Panc1 (cell line): ENCODE data around the gene JPH3. TPM values are rescaled to one million over a fixed set of nuclear protein-coding genes. Genes with fewer than 3 reads are reported as not detected.

Experiments used
- ATAC-seq: fragments of 200-7000 bp; cut with Tn5 transposase; 2 replicates; pipeline ENCODE4 v1.9.1; 2020; ENCODE audit warnings: mild to moderate bottlenecking, moderate library complexity
- BruUV-seq: library from RNA; stranded (reverse); fragments of 400-500 nt; replicated peaks from 2 replicates; lab custom pipeline; 2021; lab: Mats Ljungman, UMichigan
- CTCF ChIA-PET: fragments of 300-600 bp; sonication (Branson Sonifier 250); formaldehyde crosslinking; loops from one replicate; lab custom pipeline; 2022; ENCODE audit warnings: antibody characterized with exemption; lab: Charles Lee
- POLR2A ChIA-PET: fragments of 300-600 bp; sonication (Branson Sonifier 250); formaldehyde crosslinking; loops from one replicate; lab custom pipeline; 2022; ENCODE audit warnings: antibody characterized with exemption; lab: Charles Lee
- DNase-seq: peaks from one replicate; pipeline ENCODE4 v3.0.0-alpha.2; 2010; ENCODE audit warnings: low read depth, low spot score
- H3K27ac ChIP-seq: 2 replicates; pipeline ENCODE4 v1.5.1; 2011; ENCODE audit warnings: mild to moderate bottlenecking, low read length, inconsistent platforms
- H3K27me3 ChIP-seq: fragments of 200-500 bp; sonication (Bioruptor generic); 2 replicates; pipeline ENCODE4 v1.6.0; 2014; ENCODE audit warnings: low read length, inconsistent platforms; ENCODE audit not compliant: control insufficient read depth, insufficient read depth
- H3K36me3 ChIP-seq: fragments of 200-500 bp; sonication (Bioruptor generic); 2 replicates; pipeline ENCODE4 v1.5.1; 2014; ENCODE audit warnings: inconsistent platforms, mild to moderate bottlenecking, low read length, moderate library complexity; ENCODE audit not compliant: control insufficient read depth, insufficient read depth
- H3K4me1 ChIP-seq: 2 replicates; pipeline ENCODE4 v1.5.1; 2011; ENCODE audit warnings: inconsistent platforms, mild to moderate bottlenecking, low read length, moderate library complexity; ENCODE audit not compliant: control insufficient read depth, insufficient read depth
- H3K4me3 ChIP-seq, 2 experiments: 2 replicates each; pipeline ENCODE4 v1.5.1; 2011 to 2012; ENCODE audit warnings: low read depth in 2 of 2, low read length in 2 of 2, mild to moderate bottlenecking in 2 of 2, inconsistent platforms in 1 of 2, moderate library complexity in 1 of 2
- H3K9me3 ChIP-seq: fragments of 200-500 bp; sonication (Bioruptor generic); 2 replicates; pipeline ENCODE4 v1.5.1; 2014; ENCODE audit warnings: low read depth, mild to moderate bottlenecking, inconsistent platforms, low read length, moderate library complexity; ENCODE audit not compliant: control insufficient read depth, insufficient read depth
- POLR2AphosphoS5 ChIP-seq: IDR thresholded peaks from 2 replicates; pipeline ENCODE4 v1.6.1; 2012; ENCODE audit warnings: mild to moderate bottlenecking, low read depth, low read length, moderate library complexity
- SIN3A ChIP-seq: IDR thresholded peaks from 2 replicates; pipeline ENCODE4 v1.6.1; 2012; ENCODE audit warnings: low read depth, mild to moderate bottlenecking, low read length, moderate library complexity, borderline replicate concordance; ENCODE audit not compliant: insufficient read depth
- TCF7L2 ChIP-seq: IDR thresholded peaks from 2 replicates; pipeline ENCODE4 v1.6.1; 2011; ENCODE audit warnings: mild to moderate bottlenecking, low read depth, low read length, inconsistent platforms
- in situ Hi-C: cut with HindIII; loops from 2 replicates; pipeline ENCODE4 v1.10.0; 2016; ENCODE audit warnings: low sequenced_read_pairs, low pct_unique_long_range_greater_than_20kb
- intact Hi-C: fragments of 100-400 bp; cut with micrococcal nuclease; formaldehyde crosslinking; loops from one replicate; pipeline ENCODE4 v1.10.0; 2022; ENCODE audit not compliant: unreplicated experiment
- total RNA-seq: library from RNA; stranded (reverse); gene quantifications from one replicate; pipeline ENCODE4 v1.2.1, GENCODE V29; 2021; ENCODE audit not compliant: unreplicated experiment
- TF ChIP-seq, protein P1 (sequence below), 2 experiments: IDR thresholded peaks; 2 replicates each; pipeline ENCODE4 v1.6.1; 2011 to 2012; ENCODE audit warnings: low read depth in 2 of 2, control low read depth in 1 of 2, low read length in 1 of 2, mild to moderate bottlenecking in 1 of 2, moderate library complexity in 1 of 2; ENCODE audit not compliant: insufficient read depth in 1 of 2
- TF ChIP-seq, protein P2 (sequence below): fragments of 450-650 bp; IDR thresholded peaks from 2 replicates; pipeline ENCODE4 v1.5.1; 2017; ENCODE audit warnings: mild to moderate bottlenecking

Gene JPH3
- total RNA-seq, 1 experiment from 2014 or later = 1.2 TPM

GRCh38 chr16:87662254-87663204, 60.2 kb downstream of the JPH3 start:
- CTCF ChIA-PET = interaction anchor here (0.6 kb wide), 1 partner anchor 187 kb away, joined by 5 read pairs; no protein-coding TSS in a partner anchor
- Histone ChIP-seq H3K9me3 (no peaks in the 10 kb centered on the region), H3K27ac (no peak overlapping the region), H3K4me1 (no peaks in the 10 kb centered on the region), H3K4me3 (no peak overlapping the region), H3K27me3 (no peaks in the 10 kb centered on the region), H3K36me3 (no peaks in the 10 kb centered on the region)
- POLR2A ChIA-PET = interaction anchor here (0.6 kb wide), 1 partner anchor 68 kb away, joined by 5 read pairs; no protein-coding TSS in a partner anchor
- DNase-seq (no peak), ATAC-seq (no peak)
- intact Hi-C loops (no loop called here), in situ Hi-C loops (no loop called here)
- TF ChIP-seq, protein P1, sequence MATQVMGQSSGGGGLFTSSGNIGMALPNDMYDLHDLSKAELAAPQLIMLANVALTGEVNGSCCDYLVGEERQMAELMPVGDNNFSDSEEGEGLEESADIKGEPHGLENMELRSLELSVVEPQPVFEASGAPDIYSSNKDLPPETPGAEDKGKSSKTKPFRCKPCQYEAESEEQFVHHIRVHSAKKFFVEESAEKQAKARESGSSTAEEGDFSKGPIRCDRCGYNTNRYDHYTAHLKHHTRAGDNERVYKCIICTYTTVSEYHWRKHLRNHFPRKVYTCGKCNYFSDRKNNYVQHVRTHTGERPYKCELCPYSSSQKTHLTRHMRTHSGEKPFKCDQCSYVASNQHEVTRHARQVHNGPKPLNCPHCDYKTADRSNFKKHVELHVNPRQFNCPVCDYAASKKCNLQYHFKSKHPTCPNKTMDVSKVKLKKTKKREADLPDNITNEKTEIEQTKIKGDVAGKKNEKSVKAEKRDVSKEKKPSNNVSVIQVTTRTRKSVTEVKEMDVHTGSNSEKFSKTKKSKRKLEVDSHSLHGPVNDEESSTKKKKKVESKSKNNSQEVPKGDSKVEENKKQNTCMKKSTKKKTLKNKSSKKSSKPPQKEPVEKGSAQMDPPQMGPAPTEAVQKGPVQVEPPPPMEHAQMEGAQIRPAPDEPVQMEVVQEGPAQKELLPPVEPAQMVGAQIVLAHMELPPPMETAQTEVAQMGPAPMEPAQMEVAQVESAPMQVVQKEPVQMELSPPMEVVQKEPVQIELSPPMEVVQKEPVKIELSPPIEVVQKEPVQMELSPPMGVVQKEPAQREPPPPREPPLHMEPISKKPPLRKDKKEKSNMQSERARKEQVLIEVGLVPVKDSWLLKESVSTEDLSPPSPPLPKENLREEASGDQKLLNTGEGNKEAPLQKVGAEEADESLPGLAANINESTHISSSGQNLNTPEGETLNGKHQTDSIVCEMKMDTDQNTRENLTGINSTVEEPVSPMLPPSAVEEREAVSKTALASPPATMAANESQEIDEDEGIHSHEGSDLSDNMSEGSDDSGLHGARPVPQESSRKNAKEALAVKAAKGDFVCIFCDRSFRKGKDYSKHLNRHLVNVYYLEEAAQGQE (IDR thresholded peaks at IDR 0.05; ENCODE audit: insufficient read depth in 1 of 2, low read depth in 2 of 2, low read length in 1 of 2) = no peak
- TF ChIP-seq TCF7L2 (no peak), POLR2AphosphoS5 (no peak), SIN3A (no peak)
- TF ChIP-seq, protein P2, sequence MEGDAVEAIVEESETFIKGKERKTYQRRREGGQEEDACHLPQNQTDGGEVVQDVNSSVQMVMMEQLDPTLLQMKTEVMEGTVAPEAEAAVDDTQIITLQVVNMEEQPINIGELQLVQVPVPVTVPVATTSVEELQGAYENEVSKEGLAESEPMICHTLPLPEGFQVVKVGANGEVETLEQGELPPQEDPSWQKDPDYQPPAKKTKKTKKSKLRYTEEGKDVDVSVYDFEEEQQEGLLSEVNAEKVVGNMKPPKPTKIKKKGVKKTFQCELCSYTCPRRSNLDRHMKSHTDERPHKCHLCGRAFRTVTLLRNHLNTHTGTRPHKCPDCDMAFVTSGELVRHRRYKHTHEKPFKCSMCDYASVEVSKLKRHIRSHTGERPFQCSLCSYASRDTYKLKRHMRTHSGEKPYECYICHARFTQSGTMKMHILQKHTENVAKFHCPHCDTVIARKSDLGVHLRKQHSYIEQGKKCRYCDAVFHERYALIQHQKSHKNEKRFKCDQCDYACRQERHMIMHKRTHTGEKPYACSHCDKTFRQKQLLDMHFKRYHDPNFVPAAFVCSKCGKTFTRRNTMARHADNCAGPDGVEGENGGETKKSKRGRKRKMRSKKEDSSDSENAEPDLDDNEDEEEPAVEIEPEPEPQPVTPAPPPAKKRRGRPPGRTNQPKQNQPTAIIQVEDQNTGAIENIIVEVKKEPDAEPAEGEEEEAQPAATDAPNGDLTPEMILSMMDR = no peak
- BruUV-seq = no TSS peak

GRCh38 chr16:87664792-87665191, 62.5 kb downstream of the JPH3 start:
- H3K4me3 ChIP-seq = no peak overlapping the region
- no peaks in the 10 kb centered on the region for H3K9me3 ChIP-seq
- ChIA-PET CTCF (no interaction called here), POLR2A (interaction anchor here (1.0 kb wide), 1 partner anchor 80 kb away, joined by 3 read pairs; no protein-coding TSS in a partner anchor)
- no peaks in the 10 kb centered on the region for H3K4me1 ChIP-seq
- no peak for ATAC-seq
- DNase-seq = no peak
- TF ChIP-seq POLR2AphosphoS5 (no peak), SIN3A (no peak), TCF7L2 (no peak)
- TF ChIP-seq, protein P2 = no peak
- TF ChIP-seq, protein P1 (IDR thresholded peaks at IDR 0.05; ENCODE audit: insufficient read depth in 1 of 2, low read depth in 2 of 2, low read length in 1 of 2) = no peak
- intact Hi-C loops (no loop called here), in situ Hi-C loops (no loop called here)
- no peaks in the 10 kb centered on the region for H3K27me3 ChIP-seq
- H3K27ac ChIP-seq = no peak overlapping the region
- no peaks in the 10 kb centered on the region for H3K36me3 ChIP-seq
- no TSS peak for BruUV-seq
